Measurements from ENCODE around the gene PEAK1.
A peak's percentile ranks its signal among the peaks of the same experiment; 100 is the strongest.
"Not testable (repeated sequence)": the region's sequence is repeated elsewhere in the genome, so short reads cannot be mapped to it uniquely, and the experiment has no call there.

Gene PEAK1

GRCh38 chr15:77411619-77411976 lies 8.3 kb downstream of the PEAK1 start:
- DNase-seq (ENCODE audit: low spot score), result no peak
- TF ChIP-seq CTCF (IDR thresholded peaks at IDR 0.05), result no peak
- no peak overlapping the region for H3K4me3 ChIP-seq
- no peak overlapping the region for H3K27ac ChIP-seq

- no peak overlapping the region for H3K27ac ChIP-seq
- DNase-seq (ENCODE audit: low spot score), result no peak
- H3K4me3 ChIP-seq, result no peak overlapping the region
- no peak for TF ChIP-seq CTCF (IDR thresholded peaks at IDR 0.05)
Measured at GRCh38 chr15:77410701-77411618, 8.9 kb downstream of the PEAK1 start.

GRCh38 chr15:77410157-77410500 lies 9.8 kb downstream of the PEAK1 start:
- peak overlapping the region in 1 of 2 donors; percentile 41 for H3K27ac ChIP-seq
- not testable (repeated sequence) for DNase-seq (ENCODE audit: low spot score); H3K4me3 ChIP-seq

GRCh38 chr15:77409259-77410156 lies 10.4 kb downstream of the PEAK1 start:
- H3K27ac ChIP-seq, result no peak overlapping the region
- no peak for TF ChIP-seq CTCF (IDR thresholded peaks at IDR 0.05)
- no peak for DNase-seq (ENCODE audit: low spot score)
- no peak overlapping the region for H3K4me3 ChIP-seq

GRCh38 chr15:77406846-77407245 lies 13.1 kb downstream of the PEAK1 start:
- no peak for DNase-seq (ENCODE audit: low spot score)
- TF ChIP-seq CTCF (IDR thresholded peaks at IDR 0.05), result no peak
- Histone ChIP-seq H3K4me3 (no peak overlapping the region), H3K27ac (no peak overlapping the region)

GRCh38 chr15:77406173-77406759 lies 13.6 kb downstream of the PEAK1 start:
- DNase-seq (ENCODE audit: low spot score); H3K4me3 ChIP-seq; H3K27ac ChIP-seq: not testable (repeated sequence)

GRCh38 chr15:77402740-77403379 lies 17.0 kb downstream of the PEAK1 start:
- H3K4me3 ChIP-seq, result no peak overlapping the region
- DNase-seq (ENCODE audit: low spot score), result no peak
- no peak for TF ChIP-seq CTCF (IDR thresholded peaks at IDR 0.05)
- no peak overlapping the region for H3K27ac ChIP-seq

Measured in coronary artery (tissue), 2 donors.